NCI-H146 treated with DMSO at 0.1 percent for 48 hours (cell line): Measurements from ENCODE around the gene CEP44.
"Not testable (repeated sequence)": the region's sequence is repeated elsewhere in the genome, so short reads cannot be mapped to it uniquely, and the experiment has no call there.

Experiments
- DNase-seq: peaks from one replicate; lab custom pipeline; 2025; ENCODE audit not compliant: unreplicated experiment; lab: John Stamatoyannopoulos, UW

CEP44 gene

GRCh38 chr4:174277433-174277832 is 6.3 kb upstream of the CEP44 start:
- no peak for DNase-seq

GRCh38 chr4:174278467-174278866 is 5.2 kb upstream of the CEP44 start:
- peak; percentile 64 for DNase-seq

- no peak for DNase-seq
These were observed 4.1 kb upstream of the CEP44 start for GRCh38 chr4:174279433-174280155.

GRCh38 chr4:174281182-174281737 is 2.5 kb upstream of the CEP44 start:
- DNase-seq: no peak

GRCh38 chr4:174281901-174282300 is 1.8 kb upstream of the CEP44 start:
- DNase-seq: no peak

GRCh38 chr4:174282836-174283506 is 740 bp upstream of the CEP44 start:
- peak; percentile 70 for DNase-seq

- DNase-seq: no peak
These were observed 776 bp downstream of the CEP44 start for GRCh38 chr4:174284487-174284886.

- no peak for DNase-seq
These were observed 3.2 kb downstream of the CEP44 start for GRCh38 chr4:174286870-174287269.

GRCh38 chr4:174292473-174292872 is 8.8 kb downstream of the CEP44 start:
- DNase-seq: no peak

- not testable (repeated sequence) for DNase-seq
These were observed 10.9 kb downstream of the CEP44 start for GRCh38 chr4:174294641-174295040.

GRCh38 chr4:174295142-174295541 is 11.4 kb downstream of the CEP44 start:
- DNase-seq: not testable (repeated sequence)

GRCh38 chr4:174303687-174304086 is 20.0 kb downstream of the CEP44 start:
- DNase-seq: no peak

- DNase-seq: no peak
These were observed 21.0 kb downstream of the CEP44 start for GRCh38 chr4:174304664-174305063.

GRCh38 chr4:174305961-174306360 is 22.2 kb downstream of the CEP44 start:
- DNase-seq: no peak

- DNase-seq: no peak
These were observed 24.0 kb downstream of the CEP44 start for GRCh38 chr4:174307694-174308093.

- DNase-seq: no peak
These were observed 29.3 kb downstream of the CEP44 start for GRCh38 chr4:174312993-174313392.

GRCh38 chr4:174314274-174314673 is 30.6 kb downstream of the CEP44 start:
- no peak for DNase-seq

GRCh38 chr4:174314770-174315169 is 31.1 kb downstream of the CEP44 start:
- DNase-seq: no peak

GRCh38 chr4:174316546-174316945 is 32.8 kb downstream of the CEP44 start:
- no peak for DNase-seq

- DNase-seq: no peak
These were observed 33.2 kb downstream of the CEP44 start for GRCh38 chr4:174316954-174317353.

- no peak for DNase-seq
These were observed 33.8 kb downstream of the CEP44 start for GRCh38 chr4:174317531-174317930.
